Measurements from ENCODE around the gene MYO1E.

Gene MYO1E

GRCh38 chr15:59400103-59400813 lies 27.6 kb upstream of the MYO1E start:
- TF ChIP-seq CTCF (IDR thresholded peaks at IDR 0.05; ENCODE audit: low read depth, low read length, poor library complexity, severe bottlenecking) (no peak), EZH2phosphoT487 (IDR thresholded peaks at IDR 0.05; ENCODE audit: borderline replicate concordance, low read length) (no peak)
- H3K27ac ChIP-seq (ENCODE audit: low read depth, low read length): peak overlapping the region; percentile 92

GRCh38 chr15:59399465-59400102 lies 26.9 kb upstream of the MYO1E start:
- no peaks in the 10 kb centered on the region for H3K9me3 ChIP-seq (ENCODE audit: control insufficient read depth, insufficient read depth, low read length)
- H4K20me1 ChIP-seq (ENCODE audit: control insufficient read depth, insufficient read depth, low read depth, low read length): no peaks in the 10 kb centered on the region
- H3K79me2 ChIP-seq (ENCODE audit: control insufficient read depth, low read length): no peaks in the 10 kb centered on the region
- H3K4me3 ChIP-seq (ENCODE audit: low read length): peak overlapping the region; percentile 80
- no peaks in the 10 kb centered on the region for H3K36me3 ChIP-seq (ENCODE audit: control insufficient read depth, low read length)
- peak overlapping the region; percentile 93 for H3K4me2 ChIP-seq (ENCODE audit: low read length)
- H3K27me3 ChIP-seq (ENCODE audit: control insufficient read depth, low read length): no peaks in the 10 kb centered on the region
- TF ChIP-seq CTCF (IDR thresholded peaks at IDR 0.05; ENCODE audit: low read depth, low read length, poor library complexity, severe bottlenecking) (no peak), EZH2phosphoT487 (IDR thresholded peaks at IDR 0.05; ENCODE audit: borderline replicate concordance, low read length) (no peak)
- H3F3A ChIP-seq (ENCODE audit: control insufficient read depth, insufficient read depth): peaks cover 32% of the 10 kb centered on the region
- no peaks in the 10 kb centered on the region for H3K9me2 ChIP-seq (replicated peaks; ENCODE audit: control insufficient read depth, low read length)
- peaks cover 96% of the 10 kb centered on the region for H3K4me1 ChIP-seq (ENCODE audit: control insufficient read depth, low read length)
- peak overlapping the region; percentile 92 for H3K27ac ChIP-seq (ENCODE audit: low read depth, low read length)

More at GRCh38 chr15:59400103-59400813, 27.6 kb upstream of the MYO1E start:
- Histone ChIP-seq H4K20me1 (ENCODE audit: control insufficient read depth, insufficient read depth, low read depth, low read length) (no peaks in the 10 kb centered on the region), H3K9me2 (replicated peaks; ENCODE audit: control insufficient read depth, low read length) (no peaks in the 10 kb centered on the region), H3K4me2 (ENCODE audit: low read length) (peak overlapping the region; percentile 93), H3K36me3 (ENCODE audit: control insufficient read depth, low read length) (no peaks in the 10 kb centered on the region; the same call in 1 of the 2 replicates), H3K9me3 (ENCODE audit: control insufficient read depth, insufficient read depth, low read length) (no peaks in the 10 kb centered on the region), H3K79me2 (ENCODE audit: control insufficient read depth, low read length) (no peaks in the 10 kb centered on the region), H3K27me3 (ENCODE audit: control insufficient read depth, low read length) (no peaks in the 10 kb centered on the region), H3K4me3 (ENCODE audit: low read length) (peak overlapping the region; percentile 80), H3K4me1 (ENCODE audit: control insufficient read depth, low read length) (peaks cover 96% of the 10 kb centered on the region), H3F3A (ENCODE audit: control insufficient read depth, insufficient read depth) (peaks cover 28% of the 10 kb centered on the region)

DNA sequence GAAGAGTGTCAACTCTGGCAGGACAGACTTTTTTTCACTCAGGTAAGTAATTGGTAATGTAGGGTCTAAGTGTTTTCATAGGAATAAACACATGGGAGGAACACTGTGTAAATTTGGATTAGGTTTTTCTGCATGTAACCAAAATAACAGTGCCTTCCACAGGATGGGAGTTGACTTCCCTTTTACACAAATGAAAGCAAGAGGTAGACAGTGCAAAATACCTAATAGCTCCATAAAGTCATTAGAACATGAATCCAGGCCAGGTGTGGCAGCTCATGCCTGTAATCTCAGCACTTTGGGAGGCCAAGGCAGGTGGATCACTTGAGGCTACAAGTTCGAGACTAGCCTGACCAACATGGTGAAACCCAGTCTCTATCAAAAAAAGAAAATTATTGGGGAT lies 25.5 kb upstream of the MYO1E start:
- peak overlapping the region; percentile 33 for H3K4me3 ChIP-seq (ENCODE audit: low read length)
- no peaks in the 10 kb centered on the region for H3K9me3 ChIP-seq (ENCODE audit: control insufficient read depth, insufficient read depth, low read length)
- H3K27ac ChIP-seq (ENCODE audit: low read depth, low read length): peak overlapping the region; percentile 92
- H3K27me3 ChIP-seq (ENCODE audit: control insufficient read depth, low read length): no peaks in the 10 kb centered on the region
- H3K4me1 ChIP-seq (ENCODE audit: control insufficient read depth, low read length): peaks cover 96% of the 10 kb centered on the region
- peaks cover 38% of the 10 kb centered on the region for H3F3A ChIP-seq (ENCODE audit: control insufficient read depth, insufficient read depth)
- H4K20me1 ChIP-seq (ENCODE audit: control insufficient read depth, insufficient read depth, low read depth, low read length): no peaks in the 10 kb centered on the region
- H3K79me2 ChIP-seq (ENCODE audit: control insufficient read depth, low read length): no peaks in the 10 kb centered on the region
- TF ChIP-seq EZH2phosphoT487 (IDR thresholded peaks at IDR 0.05; ENCODE audit: borderline replicate concordance, low read length) (no peak), CTCF (IDR thresholded peaks at IDR 0.05; ENCODE audit: low read depth, low read length, poor library complexity, severe bottlenecking) (no peak)
- peak overlapping the region; percentile 93 for H3K4me2 ChIP-seq (ENCODE audit: low read length)
- no peaks in the 10 kb centered on the region for H3K9me2 ChIP-seq (replicated peaks; ENCODE audit: control insufficient read depth, low read length)
- no peaks in the 10 kb centered on the region for H3K36me3 ChIP-seq (ENCODE audit: control insufficient read depth, low read length)
